Neural cell (in vitro differentiated cells): Measurements from ENCODE around the gene ZNF182. TPM values are rescaled to one million over a fixed set of nuclear protein-coding genes. Genes with fewer than 3 reads are reported as not detected.

Experiments
- H2AFZ ChIP-seq: fragments of 200-600, 300-800 bp; sonication (generic), shearing (Covaris generic); 2 replicates; pipeline ENCODE4 v1.6.0; 2014; ENCODE audit warnings: low read depth, mild to moderate bottlenecking, antibody characterized with exemption, low read length, moderate library complexity
- H3F3A ChIP-seq: fragments of 200-600 bp; shearing (Covaris generic); 2 replicates; pipeline ENCODE4 v1.6.1; 2016; ENCODE audit warnings: mild to moderate bottlenecking, moderate library complexity, mixed read lengths, antibody characterized with exemption, low read length; ENCODE audit not compliant: insufficient read depth, poor library complexity, severe bottlenecking
- H3K27ac ChIP-seq: fragments of 200-600, 300-800 bp; sonication (generic), shearing (Covaris generic); 2 replicates; pipeline ENCODE4 v1.5.1; 2014; ENCODE audit warnings: mild to moderate bottlenecking, low read length, moderate library complexity
- H3K27me3 ChIP-seq: fragments of 300-800, 200-600 bp; sonication (generic), shearing (Covaris generic); 2 replicates; pipeline ENCODE4 v1.6.0; 2014; ENCODE audit warnings: mild to moderate bottlenecking, low read depth, low read length, moderate library complexity; ENCODE audit not compliant: insufficient read depth
- H3K36me3 ChIP-seq: fragments of 300-800, 200-600 bp; sonication (generic), shearing (Covaris generic); 2 replicates; pipeline ENCODE4 v1.5.1; 2014; ENCODE audit warnings: mild to moderate bottlenecking, antibody characterized with exemption, low read length, moderate library complexity; ENCODE audit not compliant: insufficient read depth
- H3K4me2 ChIP-seq: fragments of 300-800, 200-600 bp; sonication (generic), shearing (Covaris generic); 2 replicates; pipeline ENCODE4 v1.6.0; 2014; ENCODE audit warnings: mild to moderate bottlenecking, low read length
- H3K4me3 ChIP-seq: fragments of 300-800, 200-600 bp; sonication (generic), shearing (Covaris generic); 2 replicates; pipeline ENCODE4 v1.5.1; 2014; ENCODE audit warnings: mild to moderate bottlenecking, low read length, moderate library complexity
- H3K79me2 ChIP-seq: fragments of 200-600 bp; shearing (Covaris generic); replicated peaks from 2 replicates; pipeline ENCODE4 v1.6.0; 2014; ENCODE audit warnings: mild to moderate bottlenecking, low read length, moderate library complexity; ENCODE audit not compliant: insufficient read depth
- H3K9ac ChIP-seq: fragments of 300-800, 200-600 bp; sonication (generic), shearing (Covaris generic); 2 replicates; pipeline ENCODE4 v1.6.1; 2016; ENCODE audit warnings: mild to moderate bottlenecking, low read length, mixed read lengths
- H3K9me2 ChIP-seq: fragments of 200-600 bp; shearing (Covaris generic); 2 replicates; pipeline ENCODE4 v1.6.1; 2016; ENCODE audit warnings: mild to moderate bottlenecking, low read length, mixed read lengths; ENCODE audit not compliant: insufficient read depth
- H3K9me3 ChIP-seq: fragments of 200-600, 300-800 bp; sonication (generic), shearing (Covaris generic); 2 replicates; pipeline ENCODE4 v1.6.1; 2016; ENCODE audit warnings: mild to moderate bottlenecking, mixed run types, low read length, moderate library complexity, mixed read lengths
- H4K20me1 ChIP-seq: fragments of 200-600 bp; shearing (Covaris generic); 2 replicates; pipeline ENCODE4 v1.6.1; 2016; ENCODE audit warnings: mild to moderate bottlenecking, mixed run types; ENCODE audit not compliant: insufficient read depth
- CTCF ChIP-seq: fragments of 450-650 bp; IDR thresholded peaks from 2 replicates; pipeline ENCODE4 v1.5.1; 2014; ENCODE audit warnings: antibody characterized with exemption, mild to moderate bottlenecking, moderate library complexity; ENCODE audit not compliant: poor library complexity, severe bottlenecking
- EP300 ChIP-seq: fragments of 450-650 bp; conservative IDR thresholded peaks from 2 replicates; pipeline ENCODE4 v1.6.1; 2014; ENCODE audit warnings: antibody characterized with exemption, mild to moderate bottlenecking, moderate library complexity; ENCODE audit not compliant: poor library complexity, severe bottlenecking
- EZH2 ChIP-seq: fragments of 200-600, 300-800 bp; shearing (Covaris generic), sonication (generic); IDR thresholded peaks from 2 replicates; pipeline ENCODE4 v1.6.1; 2014; ENCODE audit warnings: antibody characterized with exemption, low read length, borderline replicate concordance, mild to moderate bottlenecking; ENCODE audit not compliant: insufficient read depth, poor library complexity, severe bottlenecking
- MXI1 ChIP-seq: fragments of 450-650 bp; conservative IDR thresholded peaks from 2 replicates; pipeline ENCODE4 v1.6.1; 2014; ENCODE audit warnings: antibody characterized with exemption, mild to moderate bottlenecking; ENCODE audit not compliant: poor library complexity, severe bottlenecking
- POLR2AphosphoS5 ChIP-seq: IDR thresholded peaks from 2 replicates; pipeline ENCODE4 v1.6.1; 2012
- RAD21 ChIP-seq: fragments of 450-650 bp; conservative IDR thresholded peaks from 2 replicates; pipeline ENCODE4 v1.6.1; 2014; ENCODE audit warnings: antibody characterized with exemption, mild to moderate bottlenecking, moderate library complexity
- REST ChIP-seq: IDR thresholded peaks from 2 replicates; pipeline ENCODE4 v1.6.1; 2012; ENCODE audit warnings: borderline replicate concordance
- SMC3 ChIP-seq: fragments of 450-650 bp; conservative IDR thresholded peaks from 2 replicates; pipeline ENCODE4 v1.6.1; 2014; ENCODE audit warnings: antibody characterized with exemption, mild to moderate bottlenecking, moderate library complexity; ENCODE audit not compliant: poor library complexity
- TAF1 ChIP-seq: IDR thresholded peaks from 2 replicates; pipeline ENCODE4 v1.6.1; 2012; ENCODE audit warnings: low read depth
- polyA minus RNA-seq: library from RNA; depleted of rRNA, polyadenylated mRNA; stranded (reverse); fragments of >200 nt; gene quantifications from 2 replicates; pipeline ENCODE4 v1.2.3, GENCODE V29; 2014
- polyA plus RNA-seq: library from polyadenylated mRNA; depleted of rRNA; stranded (reverse); fragments of >200 nt; gene quantifications from 2 replicates; pipeline ENCODE4 v1.2.3, GENCODE V29; 2014

The ZNF182 gene
- 12.2 and 12.5 TPM in 2 replicates for polyA plus RNA-seq
- 13.9 and 16.1 TPM in 2 replicates for polyA minus RNA-seq

GRCh38 chrX:48003758-48004457 lies at the start of gene ZNF182:
Gene ZNF182 (minus strand): TSS chrX:48003989. CDS start chrX:48002609, 1,380 bp downstream.
- Histone ChIP-seq H3K4me3 (peak within 1 kb of the TSS; percentile 75), H3K4me2 (no peak within 1 kb of the TSS), H3K9ac (peak within 1 kb of the TSS; percentile 71), H2AFZ (peak within 1 kb of the TSS; percentile 88), H3F3A (no peaks in the 10 kb centered on the region), H4K20me1 (no peaks in the 10 kb centered on the region), H3K9me2 (no peaks in the 10 kb centered on the region), H3K27me3 (no peaks in the 10 kb centered on the region), H3K27ac (peak within 1 kb of the TSS; percentile 70), H3K36me3 (no peaks in the 10 kb centered on the region), H3K79me2 (no peaks in the 10 kb centered on the region), H3K9me3 (no peaks in the 10 kb centered on the region)
- no peak for TF ChIP-seq EZH2
- TF ChIP-seq SMC3, result no peak
- TF ChIP-seq RAD21, result peak; percentile 31
- no peak for TF ChIP-seq REST
- peak; percentile 57 for TF ChIP-seq MXI1
- TF ChIP-seq EP300, result peak; percentile 18
- TF ChIP-seq POLR2AphosphoS5, result peak; percentile 86
- peak; percentile 45 for TF ChIP-seq TAF1

GRCh38 chrX:48046846-48047245 lies 43.1 kb upstream of the ZNF182 start:
- Histone ChIP-seq H3K4me2 (no peak overlapping the region), H2AFZ (no peak overlapping the region), H3K9me2 (no peaks in the 10 kb centered on the region), H3K27ac (no peak overlapping the region), H3K9me3 (no peaks in the 10 kb centered on the region), H4K20me1 (no peaks in the 10 kb centered on the region), H3K27me3 (no peaks in the 10 kb centered on the region), H3K79me2 (no peaks in the 10 kb centered on the region), H3F3A (no peaks in the 10 kb centered on the region), H3K4me3 (no peak overlapping the region), H3K9ac (no peak overlapping the region), H3K36me3 (no peaks in the 10 kb centered on the region)
- no peak for TF ChIP-seq EP300
- no peak for TF ChIP-seq RAD21
- TF ChIP-seq REST, result no peak
- no peak for TF ChIP-seq CTCF
- TF ChIP-seq SMC3, result no peak
- no peak for TF ChIP-seq POLR2AphosphoS5
- TF ChIP-seq TAF1, result no peak
- no peak for TF ChIP-seq MXI1
- TF ChIP-seq EZH2, result no peak
